Astrocyte (in vitro differentiated cells and primary cell): Measurements from ENCODE around the gene PCP4. TPM values are rescaled to one million over a fixed set of nuclear protein-coding genes. Genes with fewer than 3 reads are reported as not detected.

Experiments used
- DNase-seq: peaks from one replicate; pipeline ENCODE4 v3.0.0-alpha.2; 2010; ENCODE audit warnings: low read depth
- FAIRE-seq: peaks from 2 replicates; lab custom pipeline; 2011; peaks lifted over from hg19 to GRCh38; lab: Jason Lieb, UNC
- H2AFZ ChIP-seq: 2 replicates; pipeline ENCODE4 v1.6.0; 2012; ENCODE audit warnings: low read depth, low read length, inconsistent platforms
- H3K27ac ChIP-seq: 2 replicates; pipeline ENCODE4 v1.5.1; 2011; ENCODE audit warnings: low read depth, low read length, inconsistent platforms
- H3K27me3 ChIP-seq: 2 replicates; pipeline ENCODE4 v1.6.0; 2011; ENCODE audit warnings: low read length, inconsistent platforms; ENCODE audit not compliant: insufficient read depth
- H3K36me3 ChIP-seq: 2 replicates; pipeline ENCODE4 v1.5.1; 2011; ENCODE audit warnings: low read length, inconsistent platforms; ENCODE audit not compliant: insufficient read depth
- H3K4me1 ChIP-seq: 2 replicates; pipeline ENCODE4 v1.5.1; 2011; ENCODE audit warnings: low read length, inconsistent platforms; ENCODE audit not compliant: insufficient read depth
- H3K4me2 ChIP-seq: 2 replicates; pipeline ENCODE4 v1.6.0; 2012; ENCODE audit warnings: low read length, inconsistent platforms
- H3K4me3 ChIP-seq: 2 replicates; pipeline ENCODE4 v1.5.1; 2011; ENCODE audit warnings: low read depth, mild to moderate bottlenecking, low read length, inconsistent platforms; ENCODE audit not compliant: insufficient read depth
- H3K79me2 ChIP-seq: 2 replicates; pipeline ENCODE4 v1.6.0; 2012; ENCODE audit warnings: mild to moderate bottlenecking, low read length, inconsistent platforms; ENCODE audit not compliant: insufficient read depth
- H3K9ac ChIP-seq: 2 replicates; pipeline ENCODE4 v1.6.0; 2012; ENCODE audit warnings: mild to moderate bottlenecking, low read length, inconsistent platforms
- H3K9me3 ChIP-seq: 2 replicates; pipeline ENCODE4 v1.5.1; 2012; ENCODE audit warnings: low read depth, mild to moderate bottlenecking, low read length, inconsistent platforms; ENCODE audit not compliant: insufficient read depth
- H4K20me1 ChIP-seq: 2 replicates; pipeline ENCODE4 v1.6.0; 2012; ENCODE audit warnings: low read length, inconsistent platforms; ENCODE audit not compliant: insufficient read depth
- H3K27ac Mint-ChIP-seq: one replicate; pipeline ENCODE4 v1.8.0; 2021; ENCODE audit warnings: mild to moderate bottlenecking, mixed read lengths; ENCODE audit not compliant: unreplicated experiment
- H3K27me3 Mint-ChIP-seq: one replicate; pipeline ENCODE4 v1.8.0; 2021; ENCODE audit warnings: low read depth, mixed read lengths; ENCODE audit not compliant: unreplicated experiment
- H3K36me3 Mint-ChIP-seq: one replicate; pipeline ENCODE4 v1.8.0; 2021; ENCODE audit warnings: low read depth, mixed read lengths; ENCODE audit not compliant: unreplicated experiment
- H3K4me1 Mint-ChIP-seq: one replicate; pipeline ENCODE4 v1.8.0; 2021; ENCODE audit warnings: low read depth, mixed read lengths; ENCODE audit not compliant: unreplicated experiment
- H3K4me3 Mint-ChIP-seq: one replicate; pipeline ENCODE4 v1.8.0; 2021; ENCODE audit warnings: mild to moderate bottlenecking, moderate library complexity, mixed read lengths; ENCODE audit not compliant: unreplicated experiment
- H3K9me3 Mint-ChIP-seq: one replicate; pipeline ENCODE4 v1.8.0; 2021; ENCODE audit warnings: mild to moderate bottlenecking, mixed read lengths; ENCODE audit not compliant: unreplicated experiment
- EZH2 ChIP-seq: IDR thresholded peaks from 2 replicates; pipeline ENCODE4 v1.6.1; 2012; ENCODE audit warnings: mild to moderate bottlenecking, low read length, inconsistent platforms; ENCODE audit not compliant: insufficient read depth
- total RNA-seq: library from RNA; stranded (reverse); gene quantifications from 2 replicates; pipeline ENCODE4 v1.2.1, GENCODE V29; 2021
- TF ChIP-seq, protein P1 (sequence below): IDR thresholded peaks from 2 replicates; pipeline ENCODE4 v1.5.1; 2011; ENCODE audit warnings: low read depth, mild to moderate bottlenecking, inconsistent platforms, low read length, moderate library complexity; ENCODE audit not compliant: insufficient read depth

PCP4 gene
- total RNA-seq, 1 donor from 2014 or later = 0.68 TPM

DNA sequence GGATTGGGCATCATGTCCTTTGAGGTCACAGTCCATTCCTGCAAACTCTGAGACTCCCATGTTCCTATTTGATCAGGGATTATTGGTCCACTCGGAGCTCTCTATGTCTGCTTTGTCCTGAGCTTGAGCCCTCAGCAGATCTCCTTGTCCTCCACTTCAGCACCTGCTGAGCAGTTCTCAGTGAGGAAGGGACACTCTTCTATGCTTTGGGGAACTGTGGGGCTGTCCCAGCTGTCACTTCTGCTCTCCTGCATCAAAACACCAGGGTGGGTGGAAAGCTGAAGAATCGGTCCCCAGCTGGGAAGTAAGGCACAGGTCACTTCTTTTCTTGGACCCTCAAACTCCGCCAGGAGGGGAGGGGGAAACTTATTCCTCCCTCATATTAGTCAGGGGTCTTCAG is 99.5 kb downstream of the PCP4 start:
- Histone ChIP-seq H3K36me3 (no peaks in the 10 kb centered on the region), H3K4me1 (no peaks in the 10 kb centered on the region), H2AFZ (no peak overlapping the region), H3K27me3 (no peaks in the 10 kb centered on the region), H3K4me3 (no peak overlapping the region), H3K4me2 (no peak overlapping the region), H3K79me2 (no peaks in the 10 kb centered on the region), H3K27ac (no peak overlapping the region), H3K9me3 (no peaks in the 10 kb centered on the region), H3K9ac (no peak overlapping the region), H4K20me1 (no peaks in the 10 kb centered on the region)
- TF ChIP-seq, protein P1, sequence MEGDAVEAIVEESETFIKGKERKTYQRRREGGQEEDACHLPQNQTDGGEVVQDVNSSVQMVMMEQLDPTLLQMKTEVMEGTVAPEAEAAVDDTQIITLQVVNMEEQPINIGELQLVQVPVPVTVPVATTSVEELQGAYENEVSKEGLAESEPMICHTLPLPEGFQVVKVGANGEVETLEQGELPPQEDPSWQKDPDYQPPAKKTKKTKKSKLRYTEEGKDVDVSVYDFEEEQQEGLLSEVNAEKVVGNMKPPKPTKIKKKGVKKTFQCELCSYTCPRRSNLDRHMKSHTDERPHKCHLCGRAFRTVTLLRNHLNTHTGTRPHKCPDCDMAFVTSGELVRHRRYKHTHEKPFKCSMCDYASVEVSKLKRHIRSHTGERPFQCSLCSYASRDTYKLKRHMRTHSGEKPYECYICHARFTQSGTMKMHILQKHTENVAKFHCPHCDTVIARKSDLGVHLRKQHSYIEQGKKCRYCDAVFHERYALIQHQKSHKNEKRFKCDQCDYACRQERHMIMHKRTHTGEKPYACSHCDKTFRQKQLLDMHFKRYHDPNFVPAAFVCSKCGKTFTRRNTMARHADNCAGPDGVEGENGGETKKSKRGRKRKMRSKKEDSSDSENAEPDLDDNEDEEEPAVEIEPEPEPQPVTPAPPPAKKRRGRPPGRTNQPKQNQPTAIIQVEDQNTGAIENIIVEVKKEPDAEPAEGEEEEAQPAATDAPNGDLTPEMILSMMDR = no peak
- no peak for TF ChIP-seq EZH2
- peaks cover 8% of the 10 kb centered on the region for H3K9me3 Mint-ChIP-seq
- DNase-seq (no peak), FAIRE-seq (no peak)
- H3K4me3 Mint-ChIP-seq = no peak overlapping the region
- no peaks in the 10 kb centered on the region for H3K36me3 Mint-ChIP-seq
- H3K27ac Mint-ChIP-seq = no peak overlapping the region
- H3K27me3 Mint-ChIP-seq = peaks cover 8% of the 10 kb centered on the region
- no peaks in the 10 kb centered on the region for H3K4me1 Mint-ChIP-seq

GRCh38 chr21:39968010-39968409 is 100.8 kb downstream of the PCP4 start:
- peaks cover 2% of the 10 kb centered on the region for H3K4me1 Mint-ChIP-seq
- TF ChIP-seq EZH2 = no peak
- TF ChIP-seq, protein P1 = no peak
- H3K9ac ChIP-seq = no peak overlapping the region
- FAIRE-seq (no peak), DNase-seq (no peak)
- no peaks in the 10 kb centered on the region for H4K20me1 ChIP-seq
- no peak overlapping the region for H3K4me3 Mint-ChIP-seq
- H3K9me3 Mint-ChIP-seq = peaks cover 8% of the 10 kb centered on the region
- H3K27ac Mint-ChIP-seq = no peak overlapping the region
- no peak overlapping the region for H3K27ac ChIP-seq
- H3K4me1 ChIP-seq = no peaks in the 10 kb centered on the region
- H3K79me2 ChIP-seq = no peaks in the 10 kb centered on the region
- H3K9me3 ChIP-seq = no peaks in the 10 kb centered on the region
- H3K4me2 ChIP-seq = no peak overlapping the region
- H3K4me3 ChIP-seq = no peak overlapping the region
- no peak overlapping the region for H2AFZ ChIP-seq
- H3K27me3 ChIP-seq = no peaks in the 10 kb centered on the region
- H3K36me3 ChIP-seq = no peaks in the 10 kb centered on the region
- no peaks in the 10 kb centered on the region for H3K36me3 Mint-ChIP-seq
- peaks cover 8% of the 10 kb centered on the region for H3K27me3 Mint-ChIP-seq

- Histone ChIP-seq H3K9ac (no peak overlapping the region), H3K4me2 (no peak overlapping the region), H3K4me3 (no peak overlapping the region), H2AFZ (no peak overlapping the region), H3K4me1 (no peaks in the 10 kb centered on the region), H3K9me3 (no peaks in the 10 kb centered on the region), H3K27me3 (no peaks in the 10 kb centered on the region), H3K79me2 (no peaks in the 10 kb centered on the region), H4K20me1 (no peaks in the 10 kb centered on the region), H3K36me3 (no peaks in the 10 kb centered on the region), H3K27ac (no peak overlapping the region)
- peaks cover 2% of the 10 kb centered on the region for H3K4me1 Mint-ChIP-seq
- no peak overlapping the region for H3K4me3 Mint-ChIP-seq
- peaks cover 5% of the 10 kb centered on the region for H3K27me3 Mint-ChIP-seq
- no peak overlapping the region for H3K27ac Mint-ChIP-seq
- no peak for DNase-seq
- no peak for TF ChIP-seq EZH2
- TF ChIP-seq, protein P1 = no peak
- H3K9me3 Mint-ChIP-seq = peaks cover 8% of the 10 kb centered on the region
- FAIRE-seq = no peak
- no peaks in the 10 kb centered on the region for H3K36me3 Mint-ChIP-seq
Observed at GRCh38 chr21:39969691-39970364, 102.6 kb downstream of the PCP4 start.
